Thyroid gland (tissue), 4 donors: Measurements from ENCODE around the gene STIL. TPM values are rescaled to one million over a fixed set of nuclear protein-coding genes. Genes with fewer than 3 reads are reported as not detected.
"Not testable (repeated sequence)": the region's sequence is repeated elsewhere in the genome, so short reads cannot be mapped to it uniquely, and the experiment has no call there.

Experiments used
- DNase-seq, 2 donors: peaks; one replicate each; pipeline ENCODE4 v3.0.0-alpha.2; 2019
- H3K27ac ChIP-seq, 3 donors: fragments of 200-600 bp; sonication (generic); 1 replicate in 2 of 3; 2 replicates in 1 of 3; pipeline ENCODE4 v1.5.1; 2016 to 2019; ENCODE audit warnings: mild to moderate bottlenecking in 1 of 3, moderate library complexity in 1 of 3
- H3K27me3 ChIP-seq: fragments of 200-600 bp; sonication (generic); one replicate; pipeline ENCODE4 v1.5.1; 2019
- H3K36me3 ChIP-seq, 2 donors: fragments of 200-600 bp; sonication (generic); one replicate each; pipeline ENCODE4 v1.5.1; 2016 to 2019
- H3K4me1 ChIP-seq, 2 donors: fragments of 200-600 bp; sonication (generic); one replicate each; pipeline ENCODE4 v1.5.1; 2017 to 2019
- H3K4me3 ChIP-seq, 3 donors: fragments of 200-600 bp; sonication (generic); replicated peaks in 1 of 3; 1 replicate in 2 of 3; 2 replicates in 1 of 3; pipeline ENCODE4 v1.5.1; 2016; ENCODE audit warnings: mild to moderate bottlenecking in 1 of 3
- H3K9me3 ChIP-seq: fragments of 200-600 bp; sonication (generic); one replicate; pipeline ENCODE4 v1.5.1; 2017
- CTCF ChIP-seq, 6 experiments: fragments of 200-600 bp in 3 of 6; fragments of 450-650 bp in 3 of 6; sonication (generic) in 3 of 6; IDR thresholded peaks; one replicate each; pipeline ENCODE4 v1.5.1; 2016 to 2019; ENCODE audit warnings: antibody characterized with exemption in 6 of 6, mild to moderate bottlenecking in 2 of 6, inconsistent platforms in 1 of 6, moderate library complexity in 1 of 6
- POLR2A ChIP-seq, 2 donors: fragments of 450-650 bp; IDR thresholded peaks; one replicate each; pipeline ENCODE4 v1.6.1; 2017; ENCODE audit warnings: antibody characterized with exemption in 2 of 2, mild to moderate bottlenecking in 2 of 2, moderate library complexity in 1 of 2
- WGBS, 2 donors: methylation state at CpG; one replicate each; pipeline ENCODE4 v1.1.5; 2017; 5-methylcytosine and 5-hydroxymethylcytosine counted together
- intact Hi-C: fragments of 100-400 bp; cut with DNase I; formaldehyde crosslinking; loops from one replicate; pipeline ENCODE4 v1.15.1; 2023
- total RNA-seq, 4 donors: library from RNA; depleted of rRNA; stranded (reverse); fragments of >200 nt; gene quantifications; one replicate each; pipeline ENCODE4 v1.2.3, GENCODE V29; 2016

The STIL gene
- total RNA-seq, 4 donors from 2014 or later, result 0.93 to 2.5 (median 1.6) TPM

DNA sequence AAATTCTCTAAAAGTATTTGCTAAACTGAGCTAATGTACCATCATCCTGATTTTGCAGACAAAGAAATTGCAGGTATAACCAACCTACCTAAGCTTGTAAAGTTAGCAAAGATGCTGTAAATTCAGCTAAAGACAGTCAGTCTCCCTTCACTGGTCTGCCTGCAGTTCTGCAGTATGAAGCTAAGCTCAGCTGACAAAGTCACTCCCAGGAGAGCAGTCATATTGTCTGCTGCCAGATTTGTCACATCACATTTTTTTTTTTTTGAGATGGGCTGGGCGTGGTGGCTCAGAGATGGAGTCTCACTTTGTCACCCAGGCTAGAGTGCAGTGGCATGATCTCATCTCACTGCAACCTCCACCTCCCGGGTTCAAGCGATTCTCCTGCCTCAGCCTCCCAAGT, 10.7 kb upstream of the STIL start:
- 94 to 95% methylated on average over 3 of the region's 3 CpGs for WGBS, 2 donors
- intact Hi-C loops, result no loop called here
- H3K27ac ChIP-seq, result no peak overlapping the region

GRCh38 chr1:47323599-47324031, 9.7 kb upstream of the STIL start:
- Histone ChIP-seq H3K4me1 (no peaks in the 10 kb centered on the region), H3K4me3 (no peak overlapping the region), H3K27me3 (no peaks in the 10 kb centered on the region), H3K27ac (no peak overlapping the region), H3K9me3 (no peaks in the 10 kb centered on the region), H3K36me3 (no peaks in the 10 kb centered on the region)
- DNase-seq, result no peak
- intact Hi-C loops, result no loop called here
- TF ChIP-seq CTCF (IDR thresholded peaks at IDR 0.05) (no peak), POLR2A (IDR thresholded peaks at IDR 0.05) (no peak)
- 39 to 41% methylated on average over 1 of the region's 1 CpG for WGBS, 2 donors

More for the DNA sequence above, 10.7 kb upstream of the STIL start:
- TF ChIP-seq POLR2A (IDR thresholded peaks at IDR 0.05), result no peak
- TF ChIP-seq CTCF (IDR thresholded peaks at IDR 0.05), result no peak
- no peaks in the 10 kb centered on the region for H3K4me1 ChIP-seq
- H3K4me3 ChIP-seq, result no peak overlapping the region
- no peak for DNase-seq
- no peaks in the 10 kb centered on the region for H3K36me3 ChIP-seq
- H3K27me3 ChIP-seq, result no peaks in the 10 kb centered on the region
- no peaks in the 10 kb centered on the region for H3K9me3 ChIP-seq

DNA sequence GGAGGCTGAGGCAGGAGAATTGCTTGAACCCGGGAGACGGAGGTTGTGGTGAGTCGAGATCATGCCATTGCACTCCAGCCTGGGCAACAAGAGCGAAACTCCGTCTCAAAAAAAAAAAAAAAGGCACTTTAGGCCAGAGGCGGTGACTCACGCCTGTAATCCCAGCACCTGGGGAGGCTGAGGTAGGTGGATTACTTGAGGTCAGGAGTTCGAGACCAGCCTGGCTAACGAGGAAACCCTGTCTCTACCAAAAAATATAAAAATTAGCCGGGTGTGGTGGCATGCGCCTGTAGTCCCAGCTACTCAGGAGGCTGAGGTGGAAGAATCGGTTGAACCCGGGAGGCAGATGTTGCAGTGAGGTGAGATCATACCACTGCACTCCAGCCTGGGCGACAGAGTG, 6.0 kb upstream of the STIL start:
- H3K36me3 ChIP-seq, H3K4me3 ChIP-seq, intact Hi-C loops, H3K27me3 ChIP-seq, H3K9me3 ChIP-seq, H3K27ac ChIP-seq, H3K4me1 ChIP-seq, DNase-seq: not testable (repeated sequence)
- 91 to 96% methylated on average over 14 of the region's 14 CpGs for WGBS, 2 donors

DNA sequence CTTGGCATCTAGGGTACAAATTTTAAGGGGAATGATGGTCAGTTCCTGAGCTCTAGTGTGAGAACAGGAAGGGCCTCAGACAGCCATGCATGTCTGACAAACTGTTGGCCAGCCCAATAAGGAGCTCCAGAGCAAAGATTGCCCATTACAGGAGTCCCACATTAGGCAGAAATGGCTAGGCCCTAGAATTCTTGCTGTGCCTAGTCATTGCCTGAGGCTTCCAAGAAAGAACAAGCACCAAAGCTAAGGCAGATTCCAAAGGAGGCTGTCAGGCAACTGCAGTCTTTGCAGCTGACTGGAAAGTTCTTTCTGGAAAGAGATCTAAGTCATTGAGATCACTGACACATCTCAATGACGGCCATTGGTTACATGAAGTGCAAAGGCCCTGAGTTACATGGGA, 3.9 kb upstream of the STIL start:
- no peaks in the 10 kb centered on the region for H3K27me3 ChIP-seq
- H3K4me1 ChIP-seq, result peaks cover 6% of the 10 kb centered on the region in 2 donors
- H3K9me3 ChIP-seq, result no peaks in the 10 kb centered on the region
- WGBS, 2 donors, result 67 to 81% methylated on average over 1 of the region's 1 CpG
- intact Hi-C loops, result no loop called here
- no peak for DNase-seq
- H3K36me3 ChIP-seq, result no peaks in the 10 kb centered on the region
- no peak overlapping the region for H3K27ac ChIP-seq
- no peak overlapping the region for H3K4me3 ChIP-seq
- TF ChIP-seq POLR2A (IDR thresholded peaks at IDR 0.05) (no peak), CTCF (IDR thresholded peaks at IDR 0.05) (no peak)

DNA sequence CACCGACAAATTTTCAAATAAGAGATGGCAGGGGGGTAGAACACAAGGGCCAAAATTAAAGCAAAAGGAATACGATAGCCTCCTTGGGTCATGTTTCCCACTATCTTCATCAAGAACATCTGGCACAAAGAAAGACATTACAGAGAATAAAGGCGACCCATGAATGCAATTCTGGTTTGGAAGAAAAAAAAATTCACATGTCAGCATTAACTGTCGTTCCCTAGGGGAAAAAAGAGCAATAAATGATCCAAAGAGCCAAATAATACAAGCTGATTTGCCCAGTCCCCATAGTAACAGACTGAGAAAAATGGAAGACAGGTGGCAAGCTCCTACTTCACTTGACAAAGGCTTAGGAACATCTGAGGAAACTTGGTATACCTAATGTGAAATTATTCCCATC, 4.5 kb downstream of the STIL start:
- Histone ChIP-seq H3K27ac (no peak overlapping the region), H3K9me3 (no peaks in the 10 kb centered on the region), H3K4me3 (no peak overlapping the region), H3K27me3 (no peaks in the 10 kb centered on the region), H3K4me1 (peaks cover 6% of the 10 kb centered on the region in 2 donors), H3K36me3 (no peaks in the 10 kb centered on the region)
- no peak for DNase-seq
- TF ChIP-seq POLR2A (IDR thresholded peaks at IDR 0.05) (no peak), CTCF (IDR thresholded peaks at IDR 0.05) (no peak)
- intact Hi-C loops, result no loop called here
- WGBS, 2 donors, result 91% methylated on average over 4 of the region's 4 CpGs

DNA sequence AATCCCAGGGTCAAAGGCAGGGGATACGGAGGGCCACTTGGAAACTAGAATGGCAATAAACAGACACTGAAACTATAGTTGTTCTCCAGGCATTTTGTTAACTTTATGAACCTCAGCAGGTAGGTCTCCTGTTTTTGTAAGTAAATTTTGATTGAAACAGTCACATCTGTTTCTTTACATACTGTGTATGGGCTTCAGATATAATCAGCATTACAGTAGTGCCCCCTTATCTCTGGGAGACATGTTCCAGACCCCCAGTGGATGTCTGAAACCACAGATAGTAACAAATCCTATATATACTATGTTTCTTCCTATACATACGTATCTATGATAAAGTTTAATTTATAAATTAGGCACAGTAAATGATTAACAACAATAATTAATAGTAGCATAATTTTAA, 11.5 kb downstream of the STIL start:
- 94 to 96% methylated on average over 2 of the region's 2 CpGs for WGBS, 2 donors
- Histone ChIP-seq H3K4me3 (no peak overlapping the region), H3K27ac (no peak overlapping the region), H3K9me3 (no peaks in the 10 kb centered on the region), H3K4me1 (no peaks in the 10 kb centered on the region), H3K27me3 (no peaks in the 10 kb centered on the region), H3K36me3 (no peaks in the 10 kb centered on the region)
- intact Hi-C loops, result no loop called here
- DNase-seq, result no peak
- TF ChIP-seq CTCF (IDR thresholded peaks at IDR 0.05) (no peak), POLR2A (IDR thresholded peaks at IDR 0.05) (no peak)
